Keratinocyte (primary cell): ENCODE results near the gene FBXO31.

Experiments
- CTCF ChIP-seq, 3 experiments: IDR thresholded peaks in 1 of 3; conservative IDR thresholded peaks in 1 of 3; optimal IDR thresholded peaks in 1 of 3; 2 replicates in 2 of 3; 3 replicates in 1 of 3; pipeline versions ENCODE3 to v1.5.1; 2011; ENCODE audit warnings: low read length in 3 of 3, mild to moderate bottlenecking in 3 of 3, moderate library complexity in 2 of 3, control low read depth in 1 of 3, inconsistent platforms in 1 of 3; ENCODE audit not compliant: insufficient read depth in 2 of 3; ENCODE audit errors: extremely low read depth in 1 of 3
- EZH2 ChIP-seq: IDR thresholded peaks from one replicate; pipeline ENCODE4 v1.6.1; 2012; ENCODE audit warnings: inconsistent platforms, mild to moderate bottlenecking, low read length, moderate library complexity

GRCh38 chr16:87432330-87432915 lies 48.8 kb upstream of the FBXO31 start:
- TF ChIP-seq EZH2 (no peak), CTCF (optimal IDR thresholded peaks at IDR 0.05 in 1 of 3, IDR thresholded peaks at IDR 0.05 in 1 of 3, conservative IDR thresholded peaks at IDR 0.05 in 1 of 3; ENCODE audit: extremely low read depth in 1 of 3, insufficient read depth in 2 of 3, low read length in 3 of 3) (no peak)
